DMS53 (cell line): ENCODE data around the gene AP1M2.
"Not testable (repeated sequence)": the region's sequence is repeated elsewhere in the genome, so short reads cannot be mapped to it uniquely, and the experiment has no call there.

ENCODE experiments used
- DNase-seq: peaks from one replicate; lab custom pipeline; 2025; lab: John Stamatoyannopoulos, UW

The AP1M2 gene

GRCh38 chr19:10601999-10602329, 14.9 kb upstream of the AP1M2 start:
- DNase-seq = no peak

- no peak for DNase-seq
These were observed 13.0 kb upstream of the AP1M2 start for GRCh38 chr19:10600149-10600548.

DNA sequence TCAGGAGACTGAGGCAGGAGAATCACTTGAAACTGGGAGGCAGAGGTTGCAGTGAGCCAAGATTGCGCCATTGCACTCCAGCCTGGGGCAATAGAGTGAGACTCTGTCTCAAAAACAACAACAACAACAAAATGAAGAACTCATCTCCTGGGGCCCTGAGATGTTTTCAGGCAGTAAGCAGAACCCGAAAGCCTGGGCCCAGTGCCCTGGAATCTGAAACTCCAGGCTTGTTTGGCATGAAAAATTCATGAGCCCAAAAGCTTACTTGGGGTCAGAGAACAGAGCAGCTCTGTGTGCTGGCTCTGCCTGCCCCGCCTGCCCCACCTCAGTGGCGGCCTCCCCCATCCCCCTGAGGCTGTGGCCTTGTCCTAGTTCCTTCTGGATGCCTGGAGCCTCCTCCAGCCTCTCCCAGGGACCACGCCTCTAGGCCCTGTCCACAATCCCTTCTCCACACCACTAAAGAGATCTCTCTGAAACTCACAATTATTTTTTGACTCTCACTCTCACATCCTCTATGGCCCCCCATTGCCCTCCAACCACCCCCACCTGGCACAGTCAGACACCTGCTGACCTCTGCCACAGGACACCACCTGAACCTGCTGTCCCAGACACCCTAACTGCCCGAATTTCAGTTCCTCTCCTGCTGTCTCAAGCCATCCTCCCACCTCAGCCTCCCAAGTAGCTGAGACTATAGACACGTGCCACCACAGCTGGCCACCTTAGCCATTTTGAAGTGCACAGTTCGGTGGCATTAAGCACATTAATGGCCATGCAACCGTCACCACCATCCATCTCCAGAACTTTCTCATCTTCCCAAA, 6.9 kb upstream of the AP1M2 start:
- DNase-seq = no peak

DNA sequence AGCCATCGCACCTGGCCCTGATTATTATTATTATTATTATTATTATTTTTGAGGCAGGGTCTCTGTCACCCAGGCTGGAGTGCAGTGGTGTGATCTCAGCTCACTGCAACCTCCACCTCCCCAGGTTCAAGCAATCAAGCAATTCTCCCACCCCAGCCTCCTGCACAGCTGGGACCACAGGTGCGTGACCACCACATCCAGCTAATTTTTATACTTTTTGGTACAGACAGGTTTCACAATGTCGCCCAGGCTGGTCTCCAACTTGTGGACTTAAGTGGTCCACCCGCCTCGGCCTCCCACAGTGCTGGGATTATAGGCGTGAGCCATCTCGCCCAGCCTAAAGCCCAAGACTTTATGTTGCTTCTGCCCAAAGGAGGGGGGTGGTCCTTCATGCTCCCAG, 6.0 kb upstream of the AP1M2 start:
- no peak for DNase-seq

- DNase-seq = no peak
These were observed 683 bp upstream of the AP1M2 start for GRCh38 chr19:10587839-10588150.

DNA sequence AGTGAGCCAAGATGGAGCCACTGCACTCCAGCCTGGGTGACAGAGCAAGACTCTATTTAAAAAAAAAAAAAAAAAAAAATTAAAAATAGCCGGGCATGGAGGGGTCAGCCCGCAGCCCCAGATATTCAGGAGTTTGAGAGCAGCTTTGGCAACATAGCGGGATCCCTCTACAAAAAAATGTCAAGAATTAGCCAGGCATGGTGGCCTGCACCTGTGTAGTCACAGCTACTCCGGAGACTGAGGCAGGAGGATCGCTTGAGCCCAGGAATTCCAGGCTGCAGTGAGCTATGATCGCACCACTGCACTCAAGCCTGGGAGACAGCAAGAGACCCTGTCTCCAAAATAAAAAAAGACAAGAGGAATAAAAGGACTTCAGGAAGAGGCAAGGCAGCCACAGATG, 716 bp downstream of the AP1M2 start:
- DNase-seq = no peak

- no peak for DNase-seq
These were observed 3.9 kb downstream of the AP1M2 start for GRCh38 chr19:10583036-10583776.

- no peak for DNase-seq
These were observed 5.0 kb downstream of the AP1M2 start for GRCh38 chr19:10582091-10582490.

GRCh38 chr19:10580979-10581631, 6.0 kb downstream of the AP1M2 start:
- peak; percentile 93 for DNase-seq

GRCh38 chr19:10577951-10578350, 9.2 kb downstream of the AP1M2 start:
- no peak for DNase-seq

DNA sequence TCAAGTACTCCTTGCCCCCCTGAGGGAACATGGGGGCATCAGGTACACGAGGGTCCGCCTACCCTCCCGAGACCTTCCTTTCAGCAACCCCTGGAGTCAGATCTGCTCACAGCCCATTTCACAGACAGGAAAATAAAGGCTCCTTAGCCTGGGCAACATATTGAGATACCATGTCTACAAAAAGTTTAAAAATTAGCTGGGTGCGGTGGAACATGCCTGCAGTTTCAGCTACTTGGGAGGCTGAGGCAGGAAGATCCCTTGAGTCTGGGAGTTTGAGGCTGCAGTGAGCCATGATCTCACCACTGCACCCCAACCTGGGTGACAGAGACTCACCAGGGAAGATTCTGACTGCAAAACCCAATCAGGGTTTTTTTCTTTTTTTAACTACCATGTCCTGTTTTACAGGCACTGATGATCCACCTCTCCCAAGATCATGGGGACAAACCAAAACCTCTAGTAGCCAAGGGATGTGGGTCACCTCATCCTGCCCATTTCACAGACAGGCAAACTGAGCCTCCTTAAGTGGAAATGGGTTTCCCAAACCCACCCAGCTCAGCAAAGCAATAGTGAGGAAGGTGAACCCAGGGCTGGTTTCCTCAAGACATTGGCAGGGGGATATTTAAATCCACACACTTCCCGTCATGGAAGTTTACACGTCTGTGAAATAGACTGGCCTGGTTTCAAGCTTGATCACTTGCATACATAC, 11.9 kb downstream of the AP1M2 start:
- DNase-seq = peak; percentile 22

DNA sequence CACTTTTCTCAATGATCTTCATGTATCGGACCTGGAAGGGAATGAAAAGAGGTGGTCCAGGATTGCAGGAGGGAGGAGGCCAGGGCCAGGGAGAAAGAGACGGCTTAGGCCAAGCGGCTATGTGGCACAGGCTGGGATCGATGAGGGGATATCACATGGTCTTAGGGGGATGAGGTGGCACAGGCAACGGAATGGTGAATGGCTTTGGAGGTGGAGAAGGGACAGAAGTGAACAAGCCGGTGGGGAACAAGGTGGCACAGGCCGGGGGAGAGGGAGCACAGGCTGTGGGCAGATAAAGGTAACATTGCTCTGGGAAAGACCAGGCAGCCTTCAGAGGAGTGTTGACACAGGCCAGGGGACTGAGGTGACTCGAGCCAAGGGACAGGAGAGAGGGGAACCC, 12.7 kb downstream of the AP1M2 start:
- no peak for DNase-seq

- not testable (repeated sequence) for DNase-seq
These were observed 13.3 kb downstream of the AP1M2 start for GRCh38 chr19:10573793-10574192.

DNA sequence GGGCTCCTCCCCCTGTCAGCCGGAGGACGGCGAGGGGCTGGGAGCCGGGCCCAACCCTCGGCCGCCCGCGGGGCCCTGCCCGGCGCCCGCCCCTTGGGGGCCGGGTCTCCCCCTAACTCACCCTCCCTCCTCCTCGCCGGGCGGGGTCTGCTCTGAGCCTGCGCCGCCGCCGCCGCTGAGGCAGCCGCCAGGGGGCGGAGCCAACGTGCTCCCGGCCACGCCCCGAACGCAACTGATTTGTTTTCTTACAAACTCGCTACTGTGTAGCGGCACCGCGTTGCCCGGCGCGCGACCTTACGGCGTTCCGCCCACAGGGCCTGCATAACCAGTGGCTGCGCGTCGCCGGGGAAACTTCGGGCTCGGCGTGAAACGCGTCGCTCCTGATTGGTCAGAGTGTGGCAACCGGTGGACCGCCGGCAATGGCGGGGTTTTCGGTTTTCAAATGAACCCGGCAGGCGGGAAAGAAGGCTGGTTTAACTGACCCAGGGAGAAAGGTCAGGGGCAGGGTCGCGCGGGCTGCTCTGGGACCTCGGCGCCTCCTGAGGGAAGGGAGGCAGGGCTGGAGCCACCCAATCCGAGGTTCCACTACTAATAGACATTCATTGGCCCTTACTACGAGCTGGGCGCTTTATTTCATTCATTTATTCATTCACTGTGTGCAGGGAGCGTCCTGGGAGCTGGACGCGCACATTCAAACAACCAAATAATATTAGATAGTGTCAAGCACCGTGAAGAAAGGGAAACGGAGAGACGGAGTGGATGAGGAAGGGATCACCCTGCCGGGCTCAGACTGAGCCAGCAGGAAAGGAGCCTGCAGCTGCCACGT, 18.1 kb downstream of the AP1M2 start, which contains the start of gene CDKN2D:
Gene CDKN2D, minus strand, starts transcription at position 154 of the 826 bp plus-strand sequence. CDS start 326 bp downstream, outside the sequence.
- DNase-seq = peak; percentile 99

DNA sequence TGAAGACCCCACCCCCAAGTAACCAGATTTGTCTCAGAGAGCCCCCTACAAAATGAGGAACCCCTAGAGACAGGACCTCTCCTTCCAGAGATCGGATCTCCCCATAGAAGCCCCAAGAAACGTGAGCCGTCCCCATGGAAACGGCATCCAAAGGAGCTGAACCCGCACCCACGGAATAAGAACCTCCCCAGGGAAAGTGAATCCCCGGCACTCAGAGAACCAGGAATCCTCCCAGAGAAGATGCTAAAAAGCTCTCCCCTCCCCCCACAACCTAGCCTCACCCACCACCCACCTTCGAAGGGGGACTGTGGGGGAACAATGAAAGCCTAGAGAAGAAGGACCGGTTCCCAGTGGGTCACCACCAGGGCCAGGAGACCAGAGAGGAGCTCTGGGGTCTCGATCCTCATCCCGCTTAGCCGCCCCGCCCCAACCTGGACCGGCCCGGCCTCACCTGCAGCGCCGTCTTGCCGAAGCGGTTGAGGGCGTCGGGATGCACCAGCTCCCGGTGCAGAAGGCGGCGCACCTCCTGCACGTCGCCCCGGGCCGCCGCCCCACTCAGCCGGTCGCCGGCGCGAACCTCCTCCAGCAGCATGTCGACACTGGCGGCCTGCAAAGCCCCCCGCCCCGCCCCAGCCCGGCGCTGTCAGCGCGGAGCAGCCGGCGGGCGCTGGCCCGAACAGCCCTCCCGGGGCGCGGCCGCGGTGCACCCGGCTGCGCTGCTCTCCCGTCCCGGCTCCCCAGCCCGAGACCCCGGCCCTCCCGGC, 18.9 kb downstream of the AP1M2 start:
- peak; percentile 81 for DNase-seq

GRCh38 chr19:10567656-10568055, 19.5 kb downstream of the AP1M2 start:
- DNase-seq = peak; percentile 21

DNA sequence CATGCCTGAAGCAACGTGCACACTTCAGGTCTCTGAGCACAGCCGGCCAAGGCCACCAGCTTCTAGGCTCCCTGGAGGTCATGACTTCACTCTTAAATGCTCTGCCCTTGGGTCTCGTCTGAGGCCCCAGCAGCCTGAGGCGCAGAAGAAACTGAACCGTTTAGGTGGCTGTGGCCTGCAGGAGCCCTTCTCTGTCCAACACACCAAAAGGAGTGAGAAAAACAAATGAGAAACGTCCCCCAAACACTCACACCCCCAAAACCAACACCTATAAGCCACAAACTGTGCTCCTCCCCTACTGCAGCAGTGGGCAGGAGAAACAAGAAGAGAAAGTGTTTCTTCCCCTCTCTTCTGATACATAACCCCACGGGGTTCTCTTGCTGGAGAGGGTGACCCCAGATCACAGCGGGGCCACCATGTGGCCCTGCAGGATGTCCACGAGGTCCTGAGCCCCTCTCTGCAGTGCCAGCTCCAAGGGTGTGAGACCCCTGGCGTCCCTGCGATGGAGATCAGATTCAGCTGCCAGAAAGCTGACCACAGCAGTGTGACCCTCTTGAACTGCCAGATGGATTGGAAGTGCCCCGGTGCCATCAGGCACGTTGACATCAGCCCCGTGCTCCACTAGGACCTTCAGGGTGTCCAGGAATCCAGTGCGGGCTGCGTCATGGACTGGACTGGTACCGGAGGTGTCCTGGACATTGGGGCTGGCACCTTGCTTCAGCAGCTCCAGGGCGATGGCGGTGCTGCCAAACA, 20.3 kb downstream of the AP1M2 start:
- peak; percentile 39 for DNase-seq

DNA sequence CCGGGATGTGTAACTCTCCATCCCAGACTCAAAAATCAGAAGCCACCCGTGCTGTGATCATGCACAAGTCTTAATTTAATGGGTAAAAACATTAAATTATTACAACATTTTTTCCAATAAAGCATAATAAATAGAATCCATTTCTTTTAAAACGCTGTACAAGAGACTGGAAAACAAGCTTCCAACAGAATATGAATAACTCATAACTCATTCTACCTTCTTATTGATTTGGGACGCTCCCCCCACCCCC, 20.8 kb downstream of the AP1M2 start:
- no peak for DNase-seq

GRCh38 chr19:10565567-10566407, 21.3 kb downstream of the AP1M2 start, which contains the start of gene KRI1:
Gene KRI1, minus strand, starts transcription at chr19:10566010. Its CDS starts 11 bp downstream, at chr19:10565999.
- peak; percentile 97 for DNase-seq
